Keratinocyte (primary cell): ENCODE results near the gene KCTD13.

ENCODE experiments used
- CTCF ChIP-seq, 3 experiments: IDR thresholded peaks in 1 of 3; conservative IDR thresholded peaks in 1 of 3; optimal IDR thresholded peaks in 1 of 3; 2 replicates in 2 of 3; 3 replicates in 1 of 3; pipeline versions ENCODE3 to v1.5.1; 2011; ENCODE audit warnings: low read length in 3 of 3, mild to moderate bottlenecking in 3 of 3, moderate library complexity in 2 of 3, control low read depth in 1 of 3, inconsistent platforms in 1 of 3; ENCODE audit not compliant: insufficient read depth in 2 of 3; ENCODE audit errors: extremely low read depth in 1 of 3
- EZH2 ChIP-seq: IDR thresholded peaks from one replicate; pipeline ENCODE4 v1.6.1; 2012; ENCODE audit warnings: inconsistent platforms, mild to moderate bottlenecking, low read length, moderate library complexity

GRCh38 chr16:29893553-29893952 lies 32.5 kb downstream of the KCTD13 start:
- no peak for TF ChIP-seq CTCF (optimal IDR thresholded peaks at IDR 0.05 in 1 of 3, IDR thresholded peaks at IDR 0.05 in 1 of 3, conservative IDR thresholded peaks at IDR 0.05 in 1 of 3; ENCODE audit: extremely low read depth in 1 of 3, insufficient read depth in 2 of 3, low read length in 3 of 3)
- TF ChIP-seq EZH2 = no peak
